SK-MEL-5 (cell line): ENCODE measurements around the gene ZNF507. TPM values are rescaled to one million over a fixed set of nuclear protein-coding genes. Genes with fewer than 3 reads are reported as not detected.
"Not testable (repeated sequence)": the region's sequence is repeated elsewhere in the genome, so short reads cannot be mapped to it uniquely, and the experiment has no call there.

Source experiments
- DNase-seq: peaks from one replicate; pipeline ENCODE4 v3.0.0-alpha.2; 2016; ENCODE audit warnings: low read depth, low spot score
- in situ Hi-C: cut with HindIII; loops from 2 replicates; pipeline ENCODE4 v1.10.0; 2016; ENCODE audit warnings: low sequenced_read_pairs, high pct_unique_total_duplicates, low pct_unique_long_range_greater_than_20kb
- total RNA-seq: library from RNA; depleted of rRNA; stranded (reverse); fragments of >200 nt; shearing (Covaris generic); gene quantifications from 2 replicates; pipeline ENCODE4 v1.2.3, GENCODE V29; 2014; rRNA removed

The ZNF507 gene
- total RNA-seq, 1 experiment from 2014 or later = 9.4 TPM

- DNase-seq, in situ Hi-C loops: not testable (repeated sequence)
Measured at GRCh38 chr19:32423944-32424343, 78.5 kb downstream of the ZNF507 start.

- in situ Hi-C loops = no loop called here
Measured at GRCh38 chr19:32427536-32427935, 82.1 kb downstream of the ZNF507 start.

GRCh38 chr19:32436692-32437091, 91.3 kb downstream of the ZNF507 start:
- in situ Hi-C loops = no loop called here
- no peak for DNase-seq

More at GRCh38 chr19:32427536-32427935, 82.1 kb downstream of the ZNF507 start:
- no peak for DNase-seq

GRCh38 chr19:32437096-32437495, 91.7 kb downstream of the ZNF507 start:
- no peak for DNase-seq
- in situ Hi-C loops = no loop called here

Other genes with a start within 250 kb of the ZNF507 start
- 8.0 and 12.8 TPM in 2 replicates for gene DPY19L3, start 60.2 kb downstream of the ZNF507 start, total RNA-seq
- gene PDCD5, start 235.6 kb downstream of the ZNF507 start, total RNA-seq = 126 and 132 TPM in 2 replicates